ENCODE results near the gene ULK3. TPM values are rescaled to one million over a fixed set of nuclear protein-coding genes. Genes with fewer than 3 reads are reported as not detected.

Gene ULK3
- total and polyA plus RNA-seq, 2 of the 4 experiments (the other 2 are of a cell fraction): 11.8 to 22.7 TPM

- Histone ChIP-seq H2AFZ (replicated peaks; ENCODE audit: low read length, poor library complexity) (no peak overlapping the region), H4K20me1 (ENCODE audit: insufficient read depth, low read length) (no peaks in the 10 kb centered on the region; the same call in 1 of the 2 replicates), H2BK15ac (ENCODE audit: low read depth, low read length) (no peak overlapping the region), H3K23ac (ENCODE audit: low read depth, low read length) (no peak overlapping the region), H3K18ac (ENCODE audit: low read depth, low read length) (no peak overlapping the region), H3K14ac (replicated peaks; ENCODE audit: low read depth, low read length) (no peak overlapping the region), H4K91ac (ENCODE audit: insufficient read depth, low read depth, low read length) (no peak overlapping the region), H3K4ac (ENCODE audit: low read depth, low read length) (no peak overlapping the region), H3K9ac (ENCODE audit: low read depth, low read length) (no peak overlapping the region), H3K4me2 (ENCODE audit: low read depth, low read length) (no peak overlapping the region), H4K5ac (ENCODE audit: low read depth, low read length) (no peak overlapping the region), H3K79me1 (ENCODE audit: low read depth in 1 of 2, low read length in 2 of 2) (no peaks in the 10 kb centered on the region), H2BK5ac (ENCODE audit: low read depth, low read length, poor library complexity, severe bottlenecking) (no peak overlapping the region), H3K27ac (ENCODE audit: insufficient read depth, low read length) (no peak overlapping the region), H3K4me1 (ENCODE audit: control insufficient read depth, insufficient read depth, low read length) (no peaks in the 10 kb centered on the region), H2AK9ac (replicated peaks; ENCODE audit: low read depth, low read length, poor library complexity) (no peak overlapping the region), H3K9me1 (ENCODE audit: insufficient read depth, low read length) (no peaks in the 10 kb centered on the region), H4K8ac (ENCODE audit: low read depth in 2 of 2, low read length in 2 of 2) (no peak overlapping the region), H2BK120ac (ENCODE audit: low read depth, low read length) (no peak overlapping the region), H2BK20ac (ENCODE audit: low read depth, low read length) (no peak overlapping the region), H2AK5ac (ENCODE audit: low read depth, low read length) (no peak overlapping the region), H3K9me3 (ENCODE audit: control insufficient read depth, insufficient read depth, low read length) (no peaks in the 10 kb centered on the region), H3K56ac (ENCODE audit: extremely low read depth, insufficient read depth, low read length) (no peak overlapping the region), H3K36me3 (ENCODE audit: control insufficient read depth, insufficient read depth, low read length) (no peaks in the 10 kb centered on the region), H3K27me3 (ENCODE audit: control insufficient read depth, insufficient read depth, low read length) (peaks cover 54% of the 10 kb centered on the region), H3K4me3 (ENCODE audit: insufficient read depth, low read depth, low read length) (no peak overlapping the region)
- BruUV-seq (replicated peaks): no TSS peak
- intact Hi-C loops (cut with micrococcal nuclease): no loop called here
- dilution Hi-C loops (cut with HindIII; ENCODE audit: low sequenced_read_pairs, unreplicated experiment): no loop called here
- in situ Hi-C loops (cut with MboI; ENCODE audit: low sequenced_read_pairs): no loop called here
- WGBS, 2 experiments (ENCODE audit: extremely low coverage in 2 of 2, insufficient read length in 1 of 2): 63% methylated on average over 3 of the region's 5 CpGs; no CpG with 5 or more reads in 1 of the 2 experiments
- DNase-seq (no peak), ATAC-seq (ENCODE audit: low read depth) (no peak)
- ChIA-PET CTCF (no interaction called here), POLR2A (ENCODE audit: unreplicated experiment) (no interaction called here)
- no peak for TF ChIP-seq SMC3 (IDR thresholded peaks at IDR 0.05; ENCODE audit: low read depth, low read length)
- no peak for TF ChIP-seq MAZ (IDR thresholded peaks at IDR 0.05; ENCODE audit: borderline replicate concordance, low read depth, low read length)
- TF ChIP-seq USF2 (IDR thresholded peaks at IDR 0.05; ENCODE audit: low read depth, low read length): no peak
- TF ChIP-seq FOS (IDR thresholded peaks at IDR 0.05; ENCODE audit: low read depth, low read length): no peak
- no peak for TF ChIP-seq CEBPB (IDR thresholded peaks at IDR 0.05; ENCODE audit: low read depth, low read length)
- TF ChIP-seq BHLHE40 (IDR thresholded peaks at IDR 0.05; ENCODE audit: low read depth, low read length): no peak
- TF ChIP-seq CHD1 (IDR thresholded peaks at IDR 0.05; ENCODE audit: low read depth, low read length): no peak
- no peak for TF ChIP-seq RAD21 (IDR thresholded peaks at IDR 0.05; ENCODE audit: low read length)
- TF ChIP-seq MXI1 (IDR thresholded peaks at IDR 0.05; ENCODE audit: borderline replicate concordance, low read depth, low read length): no peak
- TF ChIP-seq POLR2A (IDR thresholded peaks at IDR 0.05; ENCODE audit: low read depth, low read length): no peak
- no peak for TF ChIP-seq RCOR1 (IDR thresholded peaks at IDR 0.05; ENCODE audit: insufficient replicate concordance, low read length)
- TF ChIP-seq MAFK (IDR thresholded peaks at IDR 0.05; ENCODE audit: low read depth, low read length): no peak
- TF ChIP-seq RFX5 (IDR thresholded peaks at IDR 0.05; ENCODE audit: low read depth, low read length): no peak
- no peak for TF ChIP-seq ELK1 (IDR thresholded peaks at IDR 0.05; ENCODE audit: borderline replicate concordance, low read depth, low read length)
- TF ChIP-seq CTCF (conservative IDR thresholded peaks at IDR 0.05; ENCODE audit: low read depth, low read length): no peak
- no peak for TF ChIP-seq NFE2L2 (IDR thresholded peaks at IDR 0.05; ENCODE audit: low read depth, low read length)
These were observed 15.3 kb downstream of the ULK3 start for GRCh38 chr15:74827614-74828013.

All from IMR-90 (cell line).